ENCODE results near the gene AHRR. TPM values are rescaled to one million over a fixed set of nuclear protein-coding genes. Genes with fewer than 3 reads are reported as not detected.

AHRR gene
- total RNA-seq, 1 donor from 2014 or later, result 4.5 TPM

GRCh38 chr5:442335-443238 lies 121.1 kb downstream of the AHRR start, which contains the start of gene EXOC3:
EXOC3 (plus strand) TSS chr5:443176; CDS start chr5:446206, 3,030 bp downstream.
- DNase-seq (ENCODE audit: low read depth in 2 of 2), result peak in 1 of 2 donors; percentile 73

- DNase-seq (ENCODE audit: low read depth in 2 of 2), result no peak
Observed at GRCh38 chr5:443239-444151, 122.0 kb downstream of the AHRR start.

- no peak for DNase-seq (ENCODE audit: low read depth in 2 of 2)
Observed at GRCh38 chr5:444226-444625, 122.7 kb downstream of the AHRR start.

GRCh38 chr5:445591-445990 lies 124.1 kb downstream of the AHRR start:
- no peak for DNase-seq (ENCODE audit: low read depth in 2 of 2)

GRCh38 chr5:446066-446882 lies 124.8 kb downstream of the AHRR start:
- DNase-seq (ENCODE audit: low read depth in 2 of 2), result no peak

- DNase-seq (ENCODE audit: low read depth in 2 of 2), result peak; percentile 48 to 67
Observed at GRCh38 chr5:446883-447263, 125.4 kb downstream of the AHRR start.

- no peak for DNase-seq (ENCODE audit: low read depth in 2 of 2)
Observed at GRCh38 chr5:447501-447900, 126.0 kb downstream of the AHRR start.

- DNase-seq (ENCODE audit: low read depth in 2 of 2), result no peak
Observed at GRCh38 chr5:448061-448765, 126.7 kb downstream of the AHRR start.

- no peak for DNase-seq (ENCODE audit: low read depth in 2 of 2)
Observed at GRCh38 chr5:448766-449090, 127.2 kb downstream of the AHRR start.

GRCh38 chr5:449151-449550 lies 127.6 kb downstream of the AHRR start:
- DNase-seq (ENCODE audit: low read depth in 2 of 2), result no peak

GRCh38 chr5:451587-452458 lies 130.3 kb downstream of the AHRR start:
- no peak for DNase-seq (ENCODE audit: low read depth in 2 of 2)

GRCh38 chr5:452978-453710 lies 131.6 kb downstream of the AHRR start:
- DNase-seq (ENCODE audit: low read depth in 2 of 2), result peak in 1 of 2 donors; percentile 29

GRCh38 chr5:453725-454481 lies 132.4 kb downstream of the AHRR start:
- no peak for DNase-seq (ENCODE audit: low read depth in 2 of 2)

- DNase-seq (ENCODE audit: low read depth in 2 of 2), result no peak
Observed at GRCh38 chr5:454936-455335, 133.4 kb downstream of the AHRR start.

GRCh38 chr5:455806-456205 lies 134.3 kb downstream of the AHRR start:
- DNase-seq (ENCODE audit: low read depth in 2 of 2), result peak; percentile 90 to 92

- DNase-seq (ENCODE audit: low read depth in 2 of 2), result peak; percentile 55 to 88
Observed at GRCh38 chr5:456351-457194, 135.1 kb downstream of the AHRR start.

- no peak for DNase-seq (ENCODE audit: low read depth in 2 of 2)
Observed at GRCh38 chr5:457195-457961, 135.9 kb downstream of the AHRR start.
